GM18526 (cell line): Measurements from ENCODE around the gene PLSCR2.

Source experiments
- POLR2A ChIP-seq: IDR thresholded peaks from 3 replicates; pipeline ENCODE4 v1.6.1; 2011; ENCODE audit not compliant: insufficient read length; ENCODE audit errors: extremely low read depth

Gene PLSCR2

DNA sequence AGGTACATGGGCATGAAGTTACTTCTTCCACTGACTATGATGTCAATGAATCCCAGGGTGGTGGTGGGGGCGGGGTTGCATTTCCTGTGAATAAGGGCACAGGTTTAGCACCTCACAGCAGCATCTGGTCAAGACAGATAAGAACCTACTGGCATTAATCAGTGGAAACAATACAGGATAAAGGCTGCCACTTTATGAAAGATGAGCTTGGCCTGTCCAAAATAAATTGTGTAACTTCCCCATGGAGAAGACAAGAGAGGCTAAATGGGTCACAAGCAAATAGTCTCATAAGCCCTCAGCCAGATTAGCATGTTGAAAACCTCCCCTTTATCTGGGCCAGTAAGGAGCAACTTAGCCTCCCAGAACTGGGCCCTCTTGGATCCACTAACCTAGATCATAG, 27.4 kb upstream of the PLSCR2 start:
- no peak for TF ChIP-seq POLR2A

DNA sequence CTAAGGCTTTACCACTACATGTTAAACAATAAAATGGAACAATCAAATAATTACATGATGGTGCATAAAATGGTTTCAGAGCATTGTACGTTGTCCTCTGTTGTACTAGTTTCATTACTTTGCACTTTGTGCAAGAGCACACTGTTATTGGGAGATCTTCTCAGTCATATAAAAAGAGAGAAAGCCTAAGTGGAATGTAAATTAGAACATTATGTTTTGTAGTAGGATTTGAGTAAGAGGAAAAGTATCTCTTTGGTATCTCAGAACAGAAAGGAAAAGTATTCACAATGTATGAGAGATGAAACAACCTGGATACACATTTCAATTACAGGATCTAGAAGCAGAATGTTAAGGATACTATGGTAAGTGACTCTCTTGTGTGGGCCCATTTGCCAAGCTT, 26.9 kb upstream of the PLSCR2 start:
- TF ChIP-seq POLR2A: no peak

DNA sequence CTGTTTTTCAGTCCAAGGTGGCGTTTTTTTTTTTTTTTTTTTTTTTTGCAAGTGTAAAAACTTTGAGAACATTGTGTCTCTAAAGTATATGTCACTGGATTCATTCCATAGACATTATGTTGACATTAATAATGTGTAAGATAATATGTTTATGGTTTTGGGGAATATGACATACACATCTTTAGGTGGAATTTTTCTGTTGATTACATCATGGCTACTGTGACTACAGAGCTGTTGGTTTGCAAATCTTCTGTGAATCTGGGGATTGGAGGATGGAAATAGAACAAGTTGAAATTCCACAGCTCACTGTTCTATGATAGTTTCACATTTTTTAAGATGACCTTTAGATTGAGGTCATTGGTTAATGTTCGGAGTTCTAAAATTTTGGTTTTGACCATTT, 24.4 kb upstream of the PLSCR2 start:
- TF ChIP-seq POLR2A: no peak

DNA sequence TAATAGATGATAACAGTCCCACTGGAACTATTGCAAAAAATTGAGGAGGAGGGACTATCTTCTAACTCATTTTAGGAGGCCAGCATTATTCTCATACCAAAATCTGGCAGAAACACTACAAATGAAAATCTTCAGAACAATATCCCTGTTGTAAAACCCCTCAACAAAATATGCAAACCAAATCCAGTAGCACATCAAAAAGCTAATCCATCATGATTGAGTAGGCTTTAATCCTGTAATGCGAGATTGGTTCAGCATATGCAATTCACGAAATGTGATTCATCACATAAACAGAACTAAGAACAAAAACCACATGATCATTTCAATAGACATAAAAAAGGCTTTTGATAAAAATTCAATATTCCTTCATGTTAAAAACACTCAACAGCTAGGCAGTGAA, 23.9 kb upstream of the PLSCR2 start:
- no peak for TF ChIP-seq POLR2A

DNA sequence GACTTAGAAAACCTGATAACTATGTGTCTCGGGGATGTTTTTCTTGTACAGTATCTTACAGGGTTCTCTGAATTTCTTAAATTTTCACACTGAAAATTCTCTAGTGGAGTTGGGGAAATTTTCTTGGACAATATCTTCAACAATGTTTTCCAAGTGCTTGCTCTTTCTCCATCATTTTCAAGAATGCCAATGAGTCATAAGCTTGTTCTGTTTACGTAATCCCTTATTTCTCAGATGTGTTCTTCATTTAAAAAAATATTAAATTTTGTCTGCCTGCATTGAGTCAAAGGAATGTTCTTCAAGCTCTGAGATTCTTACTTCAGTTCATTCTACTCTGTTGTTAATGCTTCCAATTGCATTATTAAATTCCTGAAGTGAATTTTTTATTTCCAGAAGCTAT, 21.9 kb upstream of the PLSCR2 start:
- TF ChIP-seq POLR2A: no peak

DNA sequence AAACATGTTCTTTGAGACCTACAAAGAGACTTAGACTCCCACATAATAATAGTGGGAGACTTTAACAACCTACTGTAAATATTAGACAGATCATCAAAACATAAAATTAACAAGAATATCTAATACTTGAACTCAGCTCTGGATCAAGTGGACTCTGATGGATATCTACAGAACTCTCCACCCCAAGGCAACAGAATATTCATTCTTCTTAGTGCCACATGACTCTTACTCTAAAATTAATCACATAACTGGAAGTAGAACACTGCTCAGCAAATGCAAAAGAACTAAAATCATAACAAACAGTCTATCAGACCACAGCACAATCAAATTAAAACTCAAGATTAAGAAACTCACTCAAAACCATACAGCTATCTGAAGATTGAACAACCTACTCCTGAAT, 15.9 kb upstream of the PLSCR2 start:
- TF ChIP-seq POLR2A: no peak

DNA sequence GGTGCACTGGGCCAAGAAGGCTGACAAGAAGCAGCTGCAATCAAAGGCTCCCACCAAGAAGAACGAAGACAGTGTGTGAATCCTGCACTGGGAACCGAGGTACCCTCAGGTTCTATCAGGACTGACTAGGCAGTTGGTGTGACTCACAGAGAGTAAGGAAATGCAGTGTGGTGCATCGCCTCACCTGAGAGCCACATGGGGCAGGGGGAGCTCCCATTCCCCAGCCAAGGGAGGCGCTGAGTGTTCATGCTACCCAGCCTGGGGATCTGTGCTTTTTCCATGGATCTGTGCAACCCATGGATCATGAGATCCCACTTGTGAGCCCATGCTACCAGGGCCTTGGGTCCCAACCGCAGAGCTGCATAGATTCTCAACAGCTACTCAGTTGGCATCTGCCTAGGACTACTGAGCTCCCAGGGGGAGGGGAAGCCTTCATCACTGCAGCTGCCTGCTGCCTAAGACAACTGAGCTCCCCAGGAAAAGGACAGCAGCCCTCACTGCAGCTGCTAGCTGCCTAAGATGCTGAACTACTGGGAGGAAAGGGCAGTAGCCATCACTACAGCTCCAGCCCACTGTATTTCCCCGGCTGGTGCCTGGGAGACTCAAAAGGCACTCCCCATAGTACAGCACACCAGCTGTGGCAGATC, 6.9 kb upstream of the PLSCR2 start:
- no peak for TF ChIP-seq POLR2A

DNA sequence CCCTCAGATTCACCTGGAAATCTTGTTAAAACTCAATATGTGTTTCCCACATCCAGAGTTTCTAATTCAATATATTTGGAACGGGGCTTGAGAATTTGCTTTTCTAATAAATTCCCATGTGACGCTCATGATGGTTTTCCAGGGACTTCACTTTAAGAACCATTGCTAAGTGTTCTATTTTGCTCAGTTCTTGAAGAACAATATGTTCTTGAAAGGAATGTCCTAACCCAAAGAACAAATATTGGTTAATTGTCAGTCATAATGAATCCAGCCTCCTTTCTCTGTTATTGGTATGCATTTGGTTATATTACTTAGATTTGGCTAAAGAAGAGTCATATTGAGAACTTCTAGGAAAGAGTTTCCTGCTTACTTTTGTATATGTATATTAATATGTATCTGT, 4.4 kb upstream of the PLSCR2 start:
- TF ChIP-seq POLR2A: no peak

DNA sequence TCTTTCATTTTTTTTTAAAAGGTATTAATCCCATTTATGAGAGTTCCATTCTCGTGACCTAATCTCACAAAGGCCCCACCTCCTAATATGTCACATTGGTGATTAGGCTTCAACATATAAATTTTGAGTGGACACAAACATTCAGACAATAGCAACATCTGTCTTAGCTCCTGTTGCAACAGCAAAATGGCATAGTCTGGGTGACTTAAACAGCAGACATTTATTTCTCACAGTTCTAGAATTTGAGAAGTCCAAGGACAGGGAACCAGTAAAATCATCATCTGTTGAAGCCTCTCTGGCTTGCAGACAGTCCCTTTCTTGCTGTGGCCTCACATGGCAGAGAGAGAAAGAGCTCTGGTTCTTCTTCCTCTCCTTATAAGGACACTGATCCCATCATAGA, 3.2 kb upstream of the PLSCR2 start:
- TF ChIP-seq POLR2A: no peak

DNA sequence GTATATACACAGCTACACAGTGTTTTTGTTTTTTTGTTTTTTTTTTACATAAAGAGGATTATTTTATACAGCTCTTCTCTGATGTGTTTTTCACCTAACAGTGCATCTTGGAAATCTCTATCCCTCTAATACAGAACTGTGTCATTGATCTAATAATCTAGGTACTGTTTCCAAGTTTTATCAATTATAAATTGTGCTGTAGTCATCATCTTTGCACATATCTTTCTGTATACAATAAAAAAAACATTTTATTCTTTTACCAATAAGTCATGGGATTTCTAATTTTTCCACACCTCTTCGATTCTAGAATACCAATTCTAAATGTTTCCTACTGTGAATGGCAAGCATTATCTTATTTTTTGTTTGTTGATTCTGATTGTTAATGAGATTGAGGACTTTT, 1.7 kb upstream of the PLSCR2 start:
- TF ChIP-seq POLR2A: no peak

DNA sequence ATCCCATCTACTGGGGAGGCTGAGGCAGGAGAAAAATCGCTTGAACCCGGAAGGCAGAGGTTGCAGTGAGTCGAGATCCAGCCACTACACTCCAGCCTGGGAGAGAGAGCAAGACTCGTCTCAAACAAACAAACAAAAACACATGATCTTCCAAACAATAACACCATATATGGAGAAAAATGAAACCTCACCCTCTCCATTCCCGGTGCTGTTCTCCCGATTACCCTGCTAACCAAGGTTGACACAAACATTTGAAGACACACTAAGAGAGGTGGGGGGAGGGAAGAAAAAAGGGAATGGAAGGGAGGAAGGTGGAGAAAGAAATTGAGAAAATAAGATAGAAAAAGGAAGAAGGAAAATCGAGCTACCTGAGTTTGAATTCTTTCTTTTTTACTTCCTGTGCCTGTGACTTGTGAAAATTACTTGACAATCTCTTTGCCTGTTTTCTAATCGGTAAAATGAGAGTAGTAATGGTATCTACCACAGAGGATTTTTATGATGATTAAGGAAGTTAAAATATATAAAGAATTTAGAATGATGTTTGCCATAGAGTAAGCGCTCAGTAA, 1.1 kb upstream of the PLSCR2 start:
- no peak for TF ChIP-seq POLR2A

DNA sequence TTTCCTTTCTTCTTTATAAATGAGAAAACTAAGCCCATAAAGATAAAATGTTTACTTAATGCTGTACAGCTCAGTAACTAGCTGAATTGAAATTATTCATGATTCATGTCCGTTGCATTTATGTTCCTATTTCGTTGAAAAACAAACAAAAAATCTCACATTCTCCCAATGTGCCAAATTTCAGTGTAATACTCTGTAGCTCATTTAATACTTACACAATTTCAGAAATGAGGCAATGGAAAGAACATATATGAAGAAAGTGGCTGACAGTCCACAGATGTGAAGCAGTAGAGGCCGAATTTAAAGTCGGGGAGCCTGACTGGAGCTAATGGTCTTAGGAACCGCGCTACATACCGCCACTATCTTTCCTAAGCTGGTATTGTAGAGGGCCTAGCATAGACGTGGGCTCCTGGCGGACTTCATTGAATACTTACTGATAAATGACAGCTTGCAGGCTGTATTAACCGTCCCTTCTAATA, 651 bp downstream of the PLSCR2 start:
- TF ChIP-seq POLR2A: no peak

DNA sequence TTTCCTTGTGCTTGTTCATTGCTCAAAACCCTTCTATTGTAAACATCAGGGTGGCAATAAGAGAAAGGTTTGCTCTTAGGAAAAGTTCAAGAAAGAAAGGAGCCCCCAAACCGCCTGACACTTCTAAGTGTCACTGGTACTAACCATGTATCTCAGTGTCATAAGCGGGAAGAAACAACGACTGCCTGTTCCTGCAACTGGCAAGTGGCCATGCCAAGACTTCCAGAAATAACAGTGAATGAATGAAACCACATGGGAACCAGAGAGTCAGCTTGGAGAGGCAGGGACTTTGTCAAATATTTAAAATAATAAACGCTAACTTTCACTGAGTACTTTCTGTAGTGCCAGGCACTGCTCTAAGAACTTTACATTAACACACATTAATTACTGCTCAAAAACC, 1.1 kb downstream of the PLSCR2 start:
- no peak for TF ChIP-seq POLR2A

DNA sequence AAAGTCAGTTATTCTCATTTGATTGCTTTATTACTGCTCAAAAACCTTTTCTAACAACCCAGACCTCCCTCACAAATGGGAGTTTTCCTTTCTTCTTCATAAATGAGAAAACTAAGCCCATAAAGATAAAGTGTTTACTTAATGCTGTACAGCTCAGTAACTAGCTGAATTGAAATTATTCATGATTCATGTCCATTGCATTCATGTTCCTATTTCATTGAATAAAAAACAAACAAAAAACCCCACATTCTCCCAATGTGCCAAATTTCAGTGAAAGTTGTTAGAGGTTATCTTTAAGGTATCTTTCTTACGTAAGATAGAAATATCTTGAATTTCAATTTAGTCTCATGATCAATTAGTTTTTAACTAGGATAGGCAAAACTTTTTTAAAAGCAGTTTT, 2.8 kb downstream of the PLSCR2 start:
- TF ChIP-seq POLR2A: no peak

DNA sequence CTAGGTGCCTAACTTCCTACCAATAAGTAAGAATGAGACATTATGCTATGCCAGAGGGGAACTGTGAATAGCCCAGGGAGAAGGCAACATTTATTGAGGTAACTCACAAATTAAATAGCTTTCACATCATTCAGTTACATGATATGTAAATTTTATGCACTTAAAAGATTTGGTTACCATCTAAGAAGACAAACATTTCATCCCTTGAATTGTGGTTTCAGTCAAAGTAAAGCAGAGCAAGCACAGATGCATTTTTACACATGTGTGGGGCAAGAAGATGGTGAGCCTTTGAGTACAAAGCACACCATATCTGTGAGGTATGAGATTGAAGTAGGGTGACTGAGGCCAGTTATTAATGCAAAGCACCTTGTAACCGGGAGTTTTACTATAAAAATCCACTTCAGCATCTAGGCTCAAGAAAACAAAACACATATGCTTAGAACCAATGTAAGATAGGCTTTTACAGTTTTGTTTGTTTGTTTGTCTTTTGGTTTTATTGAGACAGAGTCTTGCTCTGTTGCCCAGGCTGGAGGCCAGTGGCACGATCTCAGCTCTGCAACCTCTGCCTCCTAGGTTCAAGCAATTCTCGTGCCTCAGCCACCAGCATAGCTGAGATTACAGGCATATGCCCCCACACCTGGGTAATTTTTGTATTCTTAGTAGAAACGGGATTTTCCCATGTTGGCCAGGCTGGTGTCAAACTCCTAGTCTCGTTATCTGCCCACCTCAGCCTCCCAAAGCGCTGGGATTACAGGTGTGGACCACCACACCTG, 3.5 kb downstream of the PLSCR2 start:
- TF ChIP-seq POLR2A: no peak

DNA sequence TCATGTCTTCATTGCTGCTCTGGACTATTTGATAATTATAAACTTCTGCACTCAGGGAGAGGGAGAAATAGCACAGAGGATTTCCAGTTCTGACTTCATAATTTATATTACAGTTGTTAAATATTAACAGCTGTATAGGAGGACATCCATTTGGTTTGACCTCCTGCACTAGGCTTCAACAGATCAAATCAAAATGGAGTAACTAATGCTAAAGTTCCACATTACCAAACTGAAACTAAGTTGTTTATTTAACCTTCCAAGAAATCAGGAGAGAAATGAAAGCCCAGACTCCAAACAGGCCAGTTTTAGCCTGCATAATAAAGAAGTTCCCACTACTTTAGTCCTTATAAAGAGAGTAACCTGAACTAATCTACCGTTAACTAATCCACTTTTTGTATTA, 4.6 kb downstream of the PLSCR2 start:
- TF ChIP-seq POLR2A: no peak
